ENCODE data around the gene PRKD1.
A peak's percentile ranks its signal among the peaks of the same experiment; 100 is the strongest.
"Not testable (repeated sequence)": the region's sequence is repeated elsewhere in the genome, so short reads cannot be mapped to it uniquely, and the experiment has no call there.

Gene PRKD1

GRCh38 chr14:29796853-29797252, 130.8 kb downstream of the PRKD1 start:
- H3K36me3 ChIP-seq (ENCODE audit: control insufficient read depth, insufficient read depth, low read length, severe bottlenecking) = no peaks in the 10 kb centered on the region
- H3K4me1 ChIP-seq (ENCODE audit: control insufficient read depth, insufficient read depth, low read length) = no peaks in the 10 kb centered on the region
- H3K4me3 ChIP-seq (ENCODE audit: low read length) = no peak overlapping the region
- no peak overlapping the region for H3K9ac ChIP-seq (ENCODE audit: low read length)
- no peaks in the 10 kb centered on the region for H3K27me3 ChIP-seq (replicated peaks; ENCODE audit: control insufficient read depth, insufficient read depth, low read length)
- DNase-seq (ENCODE audit: low read depth) = no peak
- no peaks in the 10 kb centered on the region for H3K9me3 ChIP-seq (ENCODE audit: control insufficient read depth, low read length)

- Histone ChIP-seq H3K27me3 (replicated peaks; ENCODE audit: control insufficient read depth, insufficient read depth, low read length) (no peaks in the 10 kb centered on the region), H3K9ac (ENCODE audit: low read length) (no peak overlapping the region), H3K4me1 (ENCODE audit: control insufficient read depth, insufficient read depth, low read length) (no peaks in the 10 kb centered on the region), H3K4me3 (ENCODE audit: low read length) (no peak overlapping the region), H3K36me3 (ENCODE audit: control insufficient read depth, insufficient read depth, low read length, severe bottlenecking) (no peaks in the 10 kb centered on the region), H3K9me3 (ENCODE audit: control insufficient read depth, low read length) (no peaks in the 10 kb centered on the region)
- DNase-seq (ENCODE audit: low read depth) = no peak
Measured at GRCh38 chr14:29789475-29789874, 138.2 kb downstream of the PRKD1 start.

GRCh38 chr14:29788093-29788492, 139.6 kb downstream of the PRKD1 start:
- no peak for DNase-seq (ENCODE audit: low read depth)
- Histone ChIP-seq H3K27me3 (replicated peaks; ENCODE audit: control insufficient read depth, insufficient read depth, low read length) (no peaks in the 10 kb centered on the region), H3K9me3 (ENCODE audit: control insufficient read depth, low read length) (peaks cover 6% of the 10 kb centered on the region)

GRCh38 chr14:29783556-29783955, 144.1 kb downstream of the PRKD1 start:
- Histone ChIP-seq H3K9me3 (ENCODE audit: control insufficient read depth, low read length) (peaks cover 6% of the 10 kb centered on the region), H3K27me3 (replicated peaks; ENCODE audit: control insufficient read depth, insufficient read depth, low read length) (no peaks in the 10 kb centered on the region), H3K36me3 (ENCODE audit: control insufficient read depth, insufficient read depth, low read length, severe bottlenecking) (no peaks in the 10 kb centered on the region), H3K9ac (ENCODE audit: low read length) (no peak overlapping the region), H3K4me3 (ENCODE audit: low read length) (no peak overlapping the region), H3K4me1 (ENCODE audit: control insufficient read depth, insufficient read depth, low read length) (no peaks in the 10 kb centered on the region)
- no peak for DNase-seq (ENCODE audit: low read depth)

More at GRCh38 chr14:29788093-29788492, 139.6 kb downstream of the PRKD1 start:
- Histone ChIP-seq H3K9ac (ENCODE audit: low read length) (no peak overlapping the region), H3K4me3 (ENCODE audit: low read length) (no peak overlapping the region), H3K4me1 (ENCODE audit: control insufficient read depth, insufficient read depth, low read length) (no peaks in the 10 kb centered on the region), H3K36me3 (ENCODE audit: control insufficient read depth, insufficient read depth, low read length, severe bottlenecking) (no peaks in the 10 kb centered on the region)

GRCh38 chr14:29782041-29782440, 145.6 kb downstream of the PRKD1 start:
- H3K9me3 ChIP-seq (ENCODE audit: control insufficient read depth, low read length) = peaks cover 6% of the 10 kb centered on the region
- DNase-seq (ENCODE audit: low read depth) = no peak
- H3K4me3 ChIP-seq (ENCODE audit: low read length) = no peak overlapping the region
- H3K36me3 ChIP-seq (ENCODE audit: control insufficient read depth, insufficient read depth, low read length, severe bottlenecking) = no peaks in the 10 kb centered on the region
- no peaks in the 10 kb centered on the region for H3K4me1 ChIP-seq (ENCODE audit: control insufficient read depth, insufficient read depth, low read length)
- no peaks in the 10 kb centered on the region for H3K27me3 ChIP-seq (replicated peaks; ENCODE audit: control insufficient read depth, insufficient read depth, low read length)
- H3K9ac ChIP-seq (ENCODE audit: low read length) = no peak overlapping the region

DNA sequence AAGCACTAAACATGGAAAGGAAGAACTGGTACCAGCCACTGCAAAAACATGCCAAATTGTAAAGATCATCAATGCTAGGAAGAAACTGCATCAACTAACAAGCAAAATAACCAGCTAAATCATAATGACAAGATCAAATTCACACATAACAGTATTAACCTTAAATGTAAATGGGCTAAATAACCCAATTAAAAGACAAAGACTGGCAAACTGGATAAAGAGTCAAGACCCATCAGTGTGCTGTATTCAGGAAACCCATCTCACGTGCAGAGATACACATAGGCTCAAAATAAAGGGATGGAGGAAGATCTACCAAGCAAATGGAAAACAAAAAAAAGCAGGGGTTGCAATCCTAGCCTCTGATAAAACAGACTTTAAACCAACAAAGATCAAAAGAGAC, 150.5 kb downstream of the PRKD1 start:
- DNase-seq (ENCODE audit: low read depth); H3K4me3 ChIP-seq (ENCODE audit: low read length); H3K27me3 ChIP-seq (replicated peaks; ENCODE audit: control insufficient read depth, insufficient read depth, low read length); H3K9ac ChIP-seq (ENCODE audit: low read length); H3K9me3 ChIP-seq (ENCODE audit: control insufficient read depth, low read length); H3K36me3 ChIP-seq (ENCODE audit: control insufficient read depth, insufficient read depth, low read length, severe bottlenecking); H3K4me1 ChIP-seq (ENCODE audit: control insufficient read depth, insufficient read depth, low read length): not testable (repeated sequence)

GRCh38 chr14:29773990-29774389, 153.7 kb downstream of the PRKD1 start:
- DNase-seq (ENCODE audit: low read depth) = no peak

GRCh38 chr14:29763342-29763858, 164.2 kb downstream of the PRKD1 start:
- H3K9ac ChIP-seq (ENCODE audit: low read length) = no peak overlapping the region
- no peak for DNase-seq (ENCODE audit: low read depth)
- H3K36me3 ChIP-seq (ENCODE audit: control insufficient read depth, insufficient read depth, low read length, severe bottlenecking) = no peaks in the 10 kb centered on the region
- no peak overlapping the region for H3K4me3 ChIP-seq (ENCODE audit: low read length)
- no peaks in the 10 kb centered on the region for H3K9me3 ChIP-seq (ENCODE audit: control insufficient read depth, low read length)
- H3K4me1 ChIP-seq (ENCODE audit: control insufficient read depth, insufficient read depth, low read length) = peaks cover 35% of the 10 kb centered on the region
- H3K27me3 ChIP-seq (replicated peaks; ENCODE audit: control insufficient read depth, insufficient read depth, low read length) = no peaks in the 10 kb centered on the region

More at GRCh38 chr14:29773990-29774389, 153.7 kb downstream of the PRKD1 start:
- H3K4me3 ChIP-seq (ENCODE audit: low read length) = no peak overlapping the region
- no peaks in the 10 kb centered on the region for H3K9me3 ChIP-seq (ENCODE audit: control insufficient read depth, low read length)
- H3K36me3 ChIP-seq (ENCODE audit: control insufficient read depth, insufficient read depth, low read length, severe bottlenecking) = peaks cover 2% of the 10 kb centered on the region
- H3K4me1 ChIP-seq (ENCODE audit: control insufficient read depth, insufficient read depth, low read length) = peaks cover 2% of the 10 kb centered on the region
- no peak overlapping the region for H3K9ac ChIP-seq (ENCODE audit: low read length)
- no peaks in the 10 kb centered on the region for H3K27me3 ChIP-seq (replicated peaks; ENCODE audit: control insufficient read depth, insufficient read depth, low read length)

- no peaks in the 10 kb centered on the region for H3K36me3 ChIP-seq (ENCODE audit: control insufficient read depth, insufficient read depth, low read length, severe bottlenecking)
- DNase-seq (ENCODE audit: low read depth) = peak; percentile 33
- H3K4me3 ChIP-seq (ENCODE audit: low read length) = peak overlapping the region; percentile 18
- no peak overlapping the region for H3K9ac ChIP-seq (ENCODE audit: low read length)
- peaks cover 37% of the 10 kb centered on the region for H3K4me1 ChIP-seq (ENCODE audit: control insufficient read depth, insufficient read depth, low read length)
- no peaks in the 10 kb centered on the region for H3K27me3 ChIP-seq (replicated peaks; ENCODE audit: control insufficient read depth, insufficient read depth, low read length)
- no peaks in the 10 kb centered on the region for H3K9me3 ChIP-seq (ENCODE audit: control insufficient read depth, low read length)
Measured at GRCh38 chr14:29759521-29760340, 167.9 kb downstream of the PRKD1 start.

DNA sequence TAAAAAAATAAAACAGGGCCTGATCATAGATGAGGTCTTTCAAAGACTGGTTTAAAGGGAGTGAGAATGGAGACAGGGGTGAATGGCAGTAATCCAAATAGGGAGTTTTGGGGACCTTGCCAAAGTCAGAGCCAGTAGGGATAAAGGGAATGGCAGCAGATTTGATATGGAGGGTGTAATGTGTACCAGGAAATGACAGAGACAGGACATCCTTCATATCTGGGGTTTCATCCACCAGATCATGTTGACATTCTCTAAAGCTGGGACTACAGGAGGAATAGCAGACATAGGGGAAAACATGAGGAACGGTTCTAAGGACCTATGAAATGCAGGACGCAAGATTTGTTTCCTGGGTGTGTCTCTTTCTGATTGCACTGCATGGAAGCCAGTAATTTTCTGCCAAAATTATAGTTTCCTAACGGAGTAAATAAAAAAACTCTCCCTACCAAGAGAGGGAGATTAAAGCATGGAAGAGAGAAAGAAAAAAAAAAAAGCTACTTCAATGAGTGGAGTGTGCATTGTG, 169.9 kb downstream of the PRKD1 start:
- no peaks in the 10 kb centered on the region for H3K27me3 ChIP-seq (replicated peaks; ENCODE audit: control insufficient read depth, insufficient read depth, low read length)
- no peak overlapping the region for H3K4me3 ChIP-seq (ENCODE audit: low read length)
- no peak for DNase-seq (ENCODE audit: low read depth)
- peaks cover 47% of the 10 kb centered on the region for H3K4me1 ChIP-seq (ENCODE audit: control insufficient read depth, insufficient read depth, low read length)
- H3K9me3 ChIP-seq (ENCODE audit: control insufficient read depth, low read length) = no peaks in the 10 kb centered on the region
- H3K36me3 ChIP-seq (ENCODE audit: control insufficient read depth, insufficient read depth, low read length, severe bottlenecking) = no peaks in the 10 kb centered on the region
- no peak overlapping the region for H3K9ac ChIP-seq (ENCODE audit: low read length)

DNA sequence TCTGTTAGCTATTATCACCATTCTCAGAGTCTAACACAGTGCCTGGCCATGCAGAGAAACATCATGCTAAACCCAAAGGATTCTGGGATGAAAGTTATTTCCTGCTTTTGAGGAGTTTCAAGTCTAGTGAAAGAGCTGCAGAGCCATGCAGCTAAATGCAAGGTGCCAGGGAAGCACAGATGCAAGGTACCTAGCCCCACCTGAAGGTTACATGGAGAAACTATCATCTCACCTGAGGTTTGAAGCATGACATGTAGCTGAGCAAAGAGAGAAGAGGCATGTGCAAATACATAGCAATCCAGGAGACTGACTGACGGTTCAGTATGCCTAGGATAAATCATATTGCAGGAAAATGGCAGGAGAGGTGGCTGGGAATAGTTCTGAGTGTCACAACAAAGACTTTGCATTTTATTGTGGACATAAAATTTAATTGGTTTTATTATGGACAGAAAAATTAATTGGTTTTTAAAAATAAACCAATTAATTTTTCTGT, 170.4 kb downstream of the PRKD1 start:
- H3K4me3 ChIP-seq (ENCODE audit: low read length) = no peak overlapping the region
- no peaks in the 10 kb centered on the region for H3K36me3 ChIP-seq (ENCODE audit: control insufficient read depth, insufficient read depth, low read length, severe bottlenecking)
- H3K9ac ChIP-seq (ENCODE audit: low read length) = no peak overlapping the region
- H3K27me3 ChIP-seq (replicated peaks; ENCODE audit: control insufficient read depth, insufficient read depth, low read length) = no peaks in the 10 kb centered on the region
- H3K9me3 ChIP-seq (ENCODE audit: control insufficient read depth, low read length) = no peaks in the 10 kb centered on the region
- peaks cover 50% of the 10 kb centered on the region for H3K4me1 ChIP-seq (ENCODE audit: control insufficient read depth, insufficient read depth, low read length)
- DNase-seq (ENCODE audit: low read depth) = no peak

Measured in adipocyte (in vitro differentiated cells).